Left lung (tissue), 10 donors: ENCODE results near the gene UQCRC2. TPM values are rescaled to one million over a fixed set of nuclear protein-coding genes. Genes with fewer than 3 reads are reported as not detected.

Experiments used
- ATAC-seq: fragments of 200-7000 bp; cut with Tn5 transposase; one replicate; pipeline ENCODE4 v1.9.1; 2020; ENCODE audit warnings: moderate library complexity
- DNase-seq, 4 donors: peaks; one replicate each; pipeline ENCODE4 v3.0.0-alpha.2; 2013 to 2020
- H3K27ac ChIP-seq, 2 donors: fragments of 200-600 bp; sonication (generic) in 1 of 2; one replicate each; pipeline versions ENCODE4 v1.5.0 to v1.8.0; 2020 to 2021
- H3K27me3 ChIP-seq, 2 donors: fragments of 200-600 bp; sonication (generic) in 1 of 2; one replicate each; pipeline versions ENCODE4 v1.5.0 to v1.8.0; 2020 to 2021
- H3K36me3 ChIP-seq, 2 donors: fragments of 200-600 bp; sonication (generic) in 1 of 2; one replicate each; pipeline versions ENCODE4 v1.5.0 to v1.8.0; 2020 to 2021
- H3K4me1 ChIP-seq, 2 donors: fragments of 200-600 bp; one replicate each; pipeline ENCODE4 v1.8.0; 2021
- H3K4me3 ChIP-seq, 2 donors: fragments of 200-600 bp; sonication (generic) in 1 of 2; one replicate each; pipeline versions ENCODE4 v1.5.0 to v1.8.0; 2020 to 2021; ENCODE audit warnings: mild to moderate bottlenecking in 1 of 2
- H3K9me3 ChIP-seq, 2 donors: fragments of 200-600 bp; sonication (generic) in 1 of 2; one replicate each; pipeline versions ENCODE4 v1.5.0 to v1.8.0; 2020 to 2021
- intact Hi-C, 2 donors: fragments of 100-400 bp; cut with DNase I; formaldehyde crosslinking; loops; one replicate each; pipeline versions ENCODE4 v1.11.2 to v1.14.2; 2022
- polyA plus RNA-seq, 6 donors: library from polyadenylated mRNA; unstranded; fragments of 120-200 nt; gene quantifications; one replicate each; pipeline ENCODE4 v1.2.1, GENCODE V29; 2013; ENCODE audit not compliant: insufficient read length in 6 of 6
- total RNA-seq, 2 donors: library from RNA; stranded (reverse); fragmentation: NEBNext Ultra II Directional; extraction: Animal tissue kit (Norgen Biotek cat#: 25700); gene quantifications; one replicate each; pipeline ENCODE4 v1.2.1, GENCODE V29; 2021
- TF ChIP-seq, protein P1 (sequence below), 2 donors: fragments of 200-600 bp; sonication (generic) in 1 of 2; IDR thresholded peaks; one replicate each; pipeline versions ENCODE4 v1.5.0 to v1.8.0; 2021; ENCODE audit warnings: antibody characterized with exemption in 2 of 2
- donor health status: DM: no; HTN: yes; CAD: no.
- donor health status: DM: no; HTN: no; CAD: no.

The UQCRC2 gene
- total and polyA plus RNA-seq, 8 donors: 167 to 292 (median 251) TPM

DNA sequence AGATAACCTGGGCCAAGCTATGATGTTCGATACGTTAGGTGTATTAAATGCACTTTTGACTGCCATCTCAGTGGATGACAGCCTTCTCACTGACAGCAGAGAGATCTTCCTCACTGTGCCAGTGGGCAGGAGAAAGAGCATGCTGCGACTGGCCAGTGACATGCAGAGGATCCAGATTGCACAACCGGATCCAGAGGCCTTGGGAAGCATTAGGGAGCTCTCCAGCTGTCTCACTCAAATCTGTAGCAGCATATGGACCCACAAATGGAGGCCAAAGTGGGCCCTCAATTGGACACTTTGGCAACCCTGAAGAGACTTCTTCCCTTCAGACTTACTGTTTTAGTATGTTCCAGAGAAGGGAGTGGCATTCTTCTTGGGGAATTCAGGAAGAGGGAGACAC, 26.9 kb downstream of the UQCRC2 start:
- TF ChIP-seq, protein P1, sequence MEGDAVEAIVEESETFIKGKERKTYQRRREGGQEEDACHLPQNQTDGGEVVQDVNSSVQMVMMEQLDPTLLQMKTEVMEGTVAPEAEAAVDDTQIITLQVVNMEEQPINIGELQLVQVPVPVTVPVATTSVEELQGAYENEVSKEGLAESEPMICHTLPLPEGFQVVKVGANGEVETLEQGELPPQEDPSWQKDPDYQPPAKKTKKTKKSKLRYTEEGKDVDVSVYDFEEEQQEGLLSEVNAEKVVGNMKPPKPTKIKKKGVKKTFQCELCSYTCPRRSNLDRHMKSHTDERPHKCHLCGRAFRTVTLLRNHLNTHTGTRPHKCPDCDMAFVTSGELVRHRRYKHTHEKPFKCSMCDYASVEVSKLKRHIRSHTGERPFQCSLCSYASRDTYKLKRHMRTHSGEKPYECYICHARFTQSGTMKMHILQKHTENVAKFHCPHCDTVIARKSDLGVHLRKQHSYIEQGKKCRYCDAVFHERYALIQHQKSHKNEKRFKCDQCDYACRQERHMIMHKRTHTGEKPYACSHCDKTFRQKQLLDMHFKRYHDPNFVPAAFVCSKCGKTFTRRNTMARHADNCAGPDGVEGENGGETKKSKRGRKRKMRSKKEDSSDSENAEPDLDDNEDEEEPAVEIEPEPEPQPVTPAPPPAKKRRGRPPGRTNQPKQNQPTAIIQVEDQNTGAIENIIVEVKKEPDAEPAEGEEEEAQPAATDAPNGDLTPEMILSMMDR (IDR thresholded peaks at IDR 0.05): no peak
- no peaks in the 10 kb centered on the region for H3K27me3 ChIP-seq
- no peak overlapping the region for H3K4me3 ChIP-seq
- ATAC-seq: no peak
- no peaks in the 10 kb centered on the region for H3K9me3 ChIP-seq
- H3K4me1 ChIP-seq: no peaks in the 10 kb centered on the region
- H3K36me3 ChIP-seq: peaks cover 0 to 100% of the 10 kb centered on the region in 2 donors
- intact Hi-C loops: no loop called here
- H3K27ac ChIP-seq: no peak overlapping the region
- DNase-seq: no peak

DNA sequence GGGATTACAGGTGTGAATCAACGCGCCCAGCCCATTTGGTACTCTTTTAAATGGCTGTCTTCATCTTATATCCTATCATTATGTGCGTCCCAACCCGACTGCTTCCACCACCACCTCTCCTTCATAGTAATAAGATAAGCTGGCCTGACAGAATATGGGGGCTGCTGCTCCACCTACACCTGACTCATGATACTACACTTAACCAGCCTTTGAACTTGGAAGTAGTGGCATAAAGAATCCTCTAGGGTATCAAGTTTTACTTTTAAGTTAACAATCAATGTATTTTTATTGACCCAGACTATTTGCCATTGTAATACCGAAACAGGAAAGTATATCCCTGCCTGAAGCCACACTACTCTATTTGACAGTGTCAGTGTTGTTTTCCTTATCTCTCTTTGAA, 28.9 kb downstream of the UQCRC2 start:
- no peaks in the 10 kb centered on the region for H3K9me3 ChIP-seq
- H3K27me3 ChIP-seq: no peaks in the 10 kb centered on the region
- no peak for DNase-seq
- no peak overlapping the region for H3K27ac ChIP-seq
- H3K36me3 ChIP-seq: peaks cover 0 to 96% of the 10 kb centered on the region in 2 donors
- TF ChIP-seq, protein P1 (IDR thresholded peaks at IDR 0.05): no peak
- H3K4me1 ChIP-seq: no peaks in the 10 kb centered on the region
- intact Hi-C loops: no loop called here
- ATAC-seq: no peak
- H3K4me3 ChIP-seq: no peak overlapping the region

DNA sequence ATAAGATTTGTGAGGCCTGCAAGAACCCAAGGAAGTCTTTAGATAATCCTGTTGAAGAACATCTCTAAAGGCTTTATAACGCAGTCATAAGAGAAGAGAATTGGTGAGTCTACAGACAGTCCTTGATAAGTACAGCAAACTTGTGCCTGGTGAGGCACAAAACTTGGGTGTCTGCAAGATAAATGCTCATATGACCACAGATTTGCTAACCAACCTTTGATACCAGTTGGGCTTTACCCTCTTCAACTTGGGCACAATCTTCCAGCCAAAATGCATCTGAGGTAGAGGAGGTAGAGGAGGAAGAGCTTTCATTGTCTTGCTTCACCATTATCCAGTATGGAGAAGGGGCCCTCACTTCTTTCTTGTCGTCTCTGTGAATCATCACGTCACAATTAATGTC, 30.9 kb downstream of the UQCRC2 start:
- TF ChIP-seq, protein P1 (IDR thresholded peaks at IDR 0.05): no peak
- no peaks in the 10 kb centered on the region for H3K9me3 ChIP-seq
- no peaks in the 10 kb centered on the region for H3K27me3 ChIP-seq
- intact Hi-C loops: no loop called here
- H3K36me3 ChIP-seq: peaks cover 0 to 78% of the 10 kb centered on the region in 2 donors
- DNase-seq (no peak), ATAC-seq (no peak)
- no peaks in the 10 kb centered on the region for H3K4me1 ChIP-seq
- H3K27ac ChIP-seq: no peak overlapping the region
- H3K4me3 ChIP-seq: no peak overlapping the region

DNA sequence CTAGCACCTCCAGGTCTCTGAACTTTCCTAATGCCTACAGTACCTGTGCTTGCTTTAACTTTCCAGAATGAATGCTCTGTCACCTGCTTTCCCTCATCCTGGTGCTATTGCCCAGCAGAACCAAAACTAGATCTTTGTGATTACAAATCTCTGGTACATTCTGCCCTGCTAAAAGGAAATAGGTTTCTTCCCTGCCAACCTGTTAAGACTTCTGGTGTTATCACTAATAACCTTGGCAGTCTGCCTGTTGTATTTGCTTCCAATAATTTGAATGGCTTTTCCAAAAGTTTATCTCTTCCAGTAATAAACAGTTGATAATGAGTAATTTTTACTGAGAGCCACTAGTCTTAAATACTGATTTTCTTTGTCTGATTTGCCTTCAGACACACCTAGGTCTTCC, 32.4 kb downstream of the UQCRC2 start:
- no peak for DNase-seq
- H3K4me1 ChIP-seq: no peaks in the 10 kb centered on the region
- ATAC-seq: no peak
- no peak overlapping the region for H3K4me3 ChIP-seq
- peaks cover 0 to 63% of the 10 kb centered on the region in 2 donors for H3K36me3 ChIP-seq
- intact Hi-C loops: no loop called here
- no peaks in the 10 kb centered on the region for H3K27me3 ChIP-seq
- no peaks in the 10 kb centered on the region for H3K9me3 ChIP-seq
- no peak overlapping the region for H3K27ac ChIP-seq
- TF ChIP-seq, protein P1 (IDR thresholded peaks at IDR 0.05): no peak

DNA sequence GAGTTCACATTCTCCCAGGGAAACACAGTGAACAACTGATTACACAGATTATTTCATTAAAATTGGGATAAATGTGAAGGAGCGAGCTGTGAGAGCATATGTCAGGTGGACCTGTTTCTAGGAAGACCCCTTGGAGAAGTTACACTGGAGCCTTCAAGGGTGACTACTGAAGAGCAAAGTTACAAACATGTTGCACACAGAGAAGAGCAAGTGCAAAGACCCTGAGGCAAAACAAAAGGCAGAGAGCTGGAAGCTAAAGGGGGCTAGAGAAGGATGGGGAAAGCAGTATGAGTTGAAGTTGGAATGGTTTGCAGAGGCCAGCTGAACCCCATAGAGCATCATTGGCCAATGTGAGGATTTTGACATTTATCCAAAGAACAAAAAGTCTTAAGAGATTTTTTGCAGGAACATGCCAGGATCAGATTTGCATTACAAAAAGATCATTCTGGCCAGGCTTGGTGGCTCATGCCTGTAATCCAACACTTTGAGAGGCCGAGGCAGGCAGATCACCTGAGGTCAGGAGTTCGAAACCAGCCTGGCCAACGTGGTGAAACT, 33.6 kb downstream of the UQCRC2 start:
- Histone ChIP-seq H3K4me1 (no peaks in the 10 kb centered on the region), H3K4me3 (no peak overlapping the region), H3K27ac (no peak overlapping the region), H3K9me3 (no peaks in the 10 kb centered on the region), H3K36me3 (peaks cover 0 to 51% of the 10 kb centered on the region in 2 donors), H3K27me3 (no peaks in the 10 kb centered on the region)
- DNase-seq (no peak), ATAC-seq (no peak)
- intact Hi-C loops: no loop called here
- TF ChIP-seq, protein P1 (IDR thresholded peaks at IDR 0.05): no peak
